Adrenal gland (tissue), 5 donors: ENCODE data around the gene P4HA2.

ENCODE experiments used
- CTCF ChIP-seq, 6 experiments: fragments of 450-650 bp in 4 of 6; fragments of 200-600 bp in 2 of 6; sonication (generic) in 1 of 6; IDR thresholded peaks; 1 replicate in 5 of 6; 2 replicates in 1 of 6; pipeline versions ENCODE4 v1.5.1 to v1.8.0; 2016 to 2021; ENCODE audit warnings: antibody characterized with exemption in 6 of 6, mild to moderate bottlenecking in 2 of 6, moderate library complexity in 1 of 6
- POLR2A ChIP-seq, 2 donors: fragments of 450-650 bp; IDR thresholded peaks; one replicate each; pipeline ENCODE4 v1.6.1; 2017; ENCODE audit warnings: antibody characterized with exemption in 2 of 2, mild to moderate bottlenecking in 2 of 2, moderate library complexity in 1 of 2
- donor health status: DM: no; HTN: no; CAD: no.

DNA sequence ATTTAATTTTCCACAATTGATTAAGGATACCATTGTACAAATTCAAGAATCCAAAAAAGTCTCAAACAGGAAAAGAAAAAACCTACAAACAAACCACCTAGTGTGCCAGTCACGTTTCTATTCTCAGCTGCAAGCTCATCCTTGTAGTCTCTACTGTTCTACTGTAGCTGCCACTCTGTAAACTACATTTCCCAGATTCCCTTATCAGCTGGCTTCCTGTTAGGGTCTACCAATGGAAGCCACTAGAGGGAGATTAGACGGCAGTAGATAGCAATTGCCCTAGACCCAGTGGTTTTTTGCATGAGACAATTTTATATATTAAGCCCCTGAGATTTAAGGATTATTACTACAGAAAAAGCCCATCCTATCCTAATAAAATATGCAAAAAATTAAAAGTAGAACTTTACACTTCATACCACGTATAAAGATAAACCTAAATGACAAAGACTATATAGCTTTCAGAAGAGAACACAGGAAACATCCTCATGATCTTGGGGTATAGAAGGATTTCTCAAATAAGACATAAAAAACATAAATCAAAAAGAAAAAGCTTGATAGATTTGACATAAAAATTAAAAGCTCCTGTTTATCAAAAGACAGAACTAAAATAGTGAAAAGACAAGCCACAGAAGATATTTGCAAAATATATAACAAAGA is 37.4 kb downstream of the P4HA2 start:
- TF ChIP-seq CTCF (IDR thresholded peaks at IDR 0.05) (peak; percentile 64 to 77 (median 70)), POLR2A (IDR thresholded peaks at IDR 0.05) (no peak)
